ENCODE results near the gene ADGB. TPM values are rescaled to one million over a fixed set of nuclear protein-coding genes. Genes with fewer than 3 reads are reported as not detected.

Gene ADGB
- total RNA-seq, 2 donors from 2014 or later, result not detected

DNA sequence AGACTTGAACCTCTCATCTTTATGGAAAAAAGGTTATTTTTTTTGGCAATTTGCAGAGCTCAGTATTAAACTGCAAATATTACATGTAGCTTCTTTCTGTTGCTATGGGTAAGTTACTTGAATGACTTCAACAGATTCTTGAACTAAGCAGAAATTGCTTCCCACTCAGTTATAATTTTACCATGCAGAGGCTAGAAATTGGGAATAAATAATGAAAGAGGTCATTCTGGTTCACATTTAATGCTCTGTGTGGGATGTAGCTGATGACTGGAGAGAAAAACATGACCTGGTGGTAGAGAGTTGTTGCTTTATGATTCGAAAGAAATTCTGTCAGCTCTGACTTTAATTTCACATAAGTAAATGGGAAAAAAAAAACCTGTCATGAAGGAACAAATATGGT is 16.8 kb upstream of the ADGB start:
- Histone ChIP-seq H3K9me3 (no peaks in the 10 kb centered on the region), H3K4me3 (no peak overlapping the region), H3K27me3 (no peaks in the 10 kb centered on the region), H3K36me3 (replicated peaks in 1 of 2; ENCODE audit: insufficient read depth in 1 of 2, low read depth in 2 of 2) (no peaks in the 10 kb centered on the region), H3K4me1 (no peaks in the 10 kb centered on the region), H3K27ac (no peak overlapping the region)
- DNase-seq, result no peak
- TF ChIP-seq CTCF (IDR thresholded peaks at IDR 0.05), result no peak
- TF ChIP-seq POLR2A (IDR thresholded peaks at IDR 0.05), result no peak
- 42 to 46% methylated on average over 1 of the region's 1 CpG for WGBS, 2 donors
- intact Hi-C loops (cut with DNase I), result no loop called here
- no peak for ATAC-seq

- TF ChIP-seq POLR2A (IDR thresholded peaks at IDR 0.05), result no peak
- TF ChIP-seq CTCF (IDR thresholded peaks at IDR 0.05), result no peak
- DNase-seq, result peak in 3 of 4 donors; percentile 29 to 68 (median 34)
- WGBS, 2 donors, result 62 to 64% methylated on average over 5 of the region's 5 CpGs
Measured at GRCh38 chr6:146582857-146583256, 15.9 kb upstream of the ADGB start.

DNA sequence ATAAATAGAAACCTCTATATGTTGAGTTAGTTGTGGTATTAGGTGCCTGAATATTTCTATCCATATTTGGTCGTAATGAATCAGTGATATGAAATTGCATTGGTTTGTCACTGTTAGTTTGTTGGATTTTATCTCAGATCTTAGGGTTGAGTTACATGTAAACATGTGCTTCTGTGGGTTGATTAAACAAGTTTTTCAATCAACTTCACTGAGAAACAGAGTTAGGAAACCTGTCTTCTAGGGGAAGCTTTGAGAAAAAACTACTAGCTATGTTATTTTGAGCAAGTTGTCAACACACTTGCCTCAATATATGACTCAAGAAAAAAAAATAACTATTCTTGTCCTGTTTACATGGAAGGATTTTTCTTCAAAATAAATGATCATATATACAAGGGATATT is 14.8 kb upstream of the ADGB start:
- H3K27ac ChIP-seq, result no peak overlapping the region
- DNase-seq (no peak), ATAC-seq (no peak)
- H3K4me3 ChIP-seq, result no peak overlapping the region
- H3K9me3 ChIP-seq, result no peaks in the 10 kb centered on the region
- intact Hi-C loops (cut with DNase I), result no loop called here
- H3K36me3 ChIP-seq (replicated peaks in 1 of 2; ENCODE audit: insufficient read depth in 1 of 2, low read depth in 2 of 2), result no peaks in the 10 kb centered on the region
- TF ChIP-seq CTCF (IDR thresholded peaks at IDR 0.05), result no peak
- H3K27me3 ChIP-seq, result no peaks in the 10 kb centered on the region
- 30 to 33% methylated on average over 1 of the region's 1 CpG for WGBS, 2 donors
- H3K4me1 ChIP-seq, result no peaks in the 10 kb centered on the region

More at GRCh38 chr6:146582857-146583256, 15.9 kb upstream of the ADGB start:
- H3K4me3 ChIP-seq, result no peak overlapping the region
- H3K27me3 ChIP-seq, result no peaks in the 10 kb centered on the region
- no peaks in the 10 kb centered on the region for H3K36me3 ChIP-seq (replicated peaks in 1 of 2; ENCODE audit: insufficient read depth in 1 of 2, low read depth in 2 of 2)
- H3K27ac ChIP-seq, result no peak overlapping the region
- no peak for ATAC-seq
- no peaks in the 10 kb centered on the region for H3K9me3 ChIP-seq
- intact Hi-C loops (cut with DNase I), result no loop called here
- no peaks in the 10 kb centered on the region for H3K4me1 ChIP-seq

DNA sequence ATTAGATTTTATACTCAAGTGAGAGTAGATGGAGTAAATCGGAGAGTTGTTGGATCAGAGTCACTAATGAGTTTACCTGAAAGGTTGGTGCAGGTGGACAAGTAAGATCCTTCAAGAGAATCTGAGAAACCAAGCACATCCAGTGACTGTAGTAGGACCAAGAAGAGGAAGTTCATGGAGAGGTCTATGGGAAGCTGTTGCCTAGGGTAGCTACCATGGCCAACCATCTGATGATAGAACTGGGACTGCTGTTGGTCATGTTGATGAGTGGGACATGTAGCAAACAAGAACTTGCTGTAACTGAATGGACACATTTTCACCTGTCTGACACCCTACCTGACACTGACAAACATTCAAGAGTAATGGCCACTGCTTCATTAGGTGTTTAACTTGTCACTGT is 11.3 kb upstream of the ADGB start:
- no peak overlapping the region for H3K4me3 ChIP-seq
- H3K36me3 ChIP-seq (replicated peaks in 1 of 2; ENCODE audit: insufficient read depth in 1 of 2, low read depth in 2 of 2), result no peaks in the 10 kb centered on the region
- 0% methylated on average over 1 of the region's 1 CpG; no CpG with 5 or more reads in 1 of the 2 donors for WGBS, 2 donors
- no peak overlapping the region for H3K27ac ChIP-seq
- ATAC-seq, result no peak
- H3K4me1 ChIP-seq, result no peaks in the 10 kb centered on the region
- H3K27me3 ChIP-seq, result no peaks in the 10 kb centered on the region
- TF ChIP-seq CTCF (IDR thresholded peaks at IDR 0.05) (no peak), POLR2A (IDR thresholded peaks at IDR 0.05) (no peak)
- no peaks in the 10 kb centered on the region for H3K9me3 ChIP-seq
- no peak for DNase-seq
- intact Hi-C loops (cut with DNase I), result no loop called here

GRCh38 chr6:146590492-146590891 is 8.3 kb upstream of the ADGB start:
- H3K27ac ChIP-seq, result no peak overlapping the region
- H3K4me1 ChIP-seq, result no peaks in the 10 kb centered on the region
- ATAC-seq, result no peak
- no peak for DNase-seq
- no peaks in the 10 kb centered on the region for H3K9me3 ChIP-seq
- WGBS, 2 donors, result 89 to 95% methylated on average over 1 of the region's 1 CpG
- H3K36me3 ChIP-seq (replicated peaks in 1 of 2; ENCODE audit: insufficient read depth in 1 of 2, low read depth in 2 of 2), result no peaks in the 10 kb centered on the region
- TF ChIP-seq POLR2A (IDR thresholded peaks at IDR 0.05) (no peak), CTCF (IDR thresholded peaks at IDR 0.05) (no peak)
- no peaks in the 10 kb centered on the region for H3K27me3 ChIP-seq
- intact Hi-C loops (cut with DNase I), result no loop called here
- H3K4me3 ChIP-seq, result no peak overlapping the region

Measured in body of pancreas (tissue), 4 donors.